ENCODE results near the gene PPP1R9B.

GRCh38 chr17:50188921-50189549 is 38.6 kb upstream of the PPP1R9B start:
- no peak for TF ChIP-seq POLR2A (IDR thresholded peaks at IDR 0.05)
- TF ChIP-seq CTCF (IDR thresholded peaks at IDR 0.05), result no peak
- TF ChIP-seq EP300 (IDR thresholded peaks at IDR 0.05), result no peak

Data from tibial nerve (tissue), 4 donors.